ENCODE measurements around the gene TNS3. TPM values are rescaled to one million over a fixed set of nuclear protein-coding genes. Genes with fewer than 3 reads are reported as not detected.
A peak's percentile ranks its signal among the peaks of the same experiment; 100 is the strongest.

Gene TNS3
- total RNA-seq, 4 donors from 2014 or later = 70.9 to 112 (median 98.6) TPM

GRCh38 chr7:47362984-47363383 lies 218.9 kb downstream of the TNS3 start:
- TF ChIP-seq, protein P1, sequence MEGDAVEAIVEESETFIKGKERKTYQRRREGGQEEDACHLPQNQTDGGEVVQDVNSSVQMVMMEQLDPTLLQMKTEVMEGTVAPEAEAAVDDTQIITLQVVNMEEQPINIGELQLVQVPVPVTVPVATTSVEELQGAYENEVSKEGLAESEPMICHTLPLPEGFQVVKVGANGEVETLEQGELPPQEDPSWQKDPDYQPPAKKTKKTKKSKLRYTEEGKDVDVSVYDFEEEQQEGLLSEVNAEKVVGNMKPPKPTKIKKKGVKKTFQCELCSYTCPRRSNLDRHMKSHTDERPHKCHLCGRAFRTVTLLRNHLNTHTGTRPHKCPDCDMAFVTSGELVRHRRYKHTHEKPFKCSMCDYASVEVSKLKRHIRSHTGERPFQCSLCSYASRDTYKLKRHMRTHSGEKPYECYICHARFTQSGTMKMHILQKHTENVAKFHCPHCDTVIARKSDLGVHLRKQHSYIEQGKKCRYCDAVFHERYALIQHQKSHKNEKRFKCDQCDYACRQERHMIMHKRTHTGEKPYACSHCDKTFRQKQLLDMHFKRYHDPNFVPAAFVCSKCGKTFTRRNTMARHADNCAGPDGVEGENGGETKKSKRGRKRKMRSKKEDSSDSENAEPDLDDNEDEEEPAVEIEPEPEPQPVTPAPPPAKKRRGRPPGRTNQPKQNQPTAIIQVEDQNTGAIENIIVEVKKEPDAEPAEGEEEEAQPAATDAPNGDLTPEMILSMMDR (IDR thresholded peaks at IDR 0.05) = no peak
- DNase-seq (ENCODE audit: low spot score) = no peak
- ATAC-seq (ENCODE audit: low FRiP score) = no peak

DNA sequence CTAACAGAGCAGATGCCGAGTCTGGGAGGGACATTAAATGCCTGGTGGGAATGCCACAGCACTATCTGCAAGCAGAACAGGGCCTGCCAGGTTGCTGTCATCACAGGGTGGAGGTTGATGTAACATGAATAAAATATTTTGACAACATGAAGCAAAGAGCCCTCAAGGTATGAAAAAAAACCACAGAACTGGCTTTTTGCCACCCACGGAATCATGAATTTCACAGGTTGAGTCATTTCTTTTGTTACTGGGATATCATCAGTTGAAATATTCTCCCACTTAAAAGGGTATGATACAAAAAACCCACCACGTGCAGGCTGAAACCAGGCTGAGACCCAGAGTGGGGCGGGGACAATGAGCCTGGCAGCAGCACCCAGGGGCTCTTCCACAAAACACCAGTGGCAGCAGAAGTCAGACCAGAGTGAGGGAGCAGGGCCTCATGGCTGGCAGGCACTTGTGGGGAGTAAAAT lies 220.1 kb downstream of the TNS3 start:
- TF ChIP-seq, protein P1 (IDR thresholded peaks at IDR 0.05) = no peak
- DNase-seq (ENCODE audit: low spot score) (no peak), ATAC-seq (ENCODE audit: low FRiP score) (peak; percentile 60)

- DNase-seq (ENCODE audit: low spot score) (no peak), ATAC-seq (ENCODE audit: low FRiP score) (no peak)
- TF ChIP-seq, protein P1 (IDR thresholded peaks at IDR 0.05) = no peak
Observed at GRCh38 chr7:47361236-47361635, 220.7 kb downstream of the TNS3 start.

GRCh38 chr7:47360301-47360900 lies 221.5 kb downstream of the TNS3 start:
- DNase-seq (ENCODE audit: low spot score) (no peak), ATAC-seq (ENCODE audit: low FRiP score) (no peak)
- TF ChIP-seq, protein P1 (IDR thresholded peaks at IDR 0.05) = no peak

- no peak for ATAC-seq (ENCODE audit: low FRiP score)
- no peak for DNase-seq (ENCODE audit: low spot score)
- TF ChIP-seq, protein P1 (IDR thresholded peaks at IDR 0.05) = no peak
Observed at GRCh38 chr7:47358944-47359588, 222.8 kb downstream of the TNS3 start.

GRCh38 chr7:47358357-47358756 lies 223.6 kb downstream of the TNS3 start:
- TF ChIP-seq, protein P1 (IDR thresholded peaks at IDR 0.05) = no peak
- DNase-seq (ENCODE audit: low spot score) = no peak
- no peak for ATAC-seq (ENCODE audit: low FRiP score)

GRCh38 chr7:47357863-47358262 lies 224.0 kb downstream of the TNS3 start:
- ATAC-seq (ENCODE audit: low FRiP score) (no peak), DNase-seq (ENCODE audit: low spot score) (no peak)
- TF ChIP-seq, protein P1 (IDR thresholded peaks at IDR 0.05) = no peak

Measured in omental fat pad (tissue), 4 donors.